ENCODE data around the gene QPCTL.

- TF ChIP-seq CTCF (IDR thresholded peaks at IDR 0.05) (no peak), RAD21 (IDR thresholded peaks at IDR 0.05; ENCODE audit: low read length) (no peak)
Observed at GRCh38 chr19:45692187-45693105, at the start of gene QPCTL.

Data from SK-N-SH (cell line).